GM18520 (cell line): Measurements from ENCODE around the gene CDYL.

ENCODE experiments used
- ATAC-seq: cut with Tn5 transposase; IDR thresholded peaks from one replicate; pipeline ENCODE4 v1.9.1; 2021; ENCODE audit not compliant: unreplicated experiment

CDYL gene

GRCh38 chr6:4879741-4880275 lies 103.6 kb downstream of the CDYL start:
- no peak for ATAC-seq

GRCh38 chr6:4880363-4880762 lies 104.2 kb downstream of the CDYL start:
- no peak for ATAC-seq

GRCh38 chr6:4883298-4883697 lies 107.1 kb downstream of the CDYL start:
- ATAC-seq: no peak

- ATAC-seq: no peak
These were observed 108.6 kb downstream of the CDYL start for GRCh38 chr6:4884646-4885340.

- ATAC-seq: no peak
These were observed 109.2 kb downstream of the CDYL start for GRCh38 chr6:4885341-4885933.

- ATAC-seq: no peak
These were observed 112.6 kb downstream of the CDYL start for GRCh38 chr6:4888841-4889240.

- ATAC-seq: no peak
These were observed 113.5 kb downstream of the CDYL start for GRCh38 chr6:4889701-4890100.

GRCh38 chr6:4890191-4890590 lies 114.0 kb downstream of the CDYL start:
- ATAC-seq: no peak

GRCh38 chr6:4890627-4891026 lies 114.4 kb downstream of the CDYL start:
- ATAC-seq: no peak

GRCh38 chr6:4891141-4891540 lies 114.9 kb downstream of the CDYL start:
- no peak for ATAC-seq

- no peak for ATAC-seq
These were observed 116.7 kb downstream of the CDYL start for GRCh38 chr6:4892785-4893485.

GRCh38 chr6:4894049-4894448 lies 117.8 kb downstream of the CDYL start:
- no peak for ATAC-seq

- ATAC-seq: no peak
These were observed 119.8 kb downstream of the CDYL start for GRCh38 chr6:4895971-4896370.

GRCh38 chr6:4896401-4896800 lies 120.2 kb downstream of the CDYL start:
- no peak for ATAC-seq

- no peak for ATAC-seq
These were observed 123.2 kb downstream of the CDYL start for GRCh38 chr6:4899249-4900034.

- ATAC-seq: no peak
These were observed 125.3 kb downstream of the CDYL start for GRCh38 chr6:4901386-4902061.

- no peak for ATAC-seq
These were observed 126.2 kb downstream of the CDYL start for GRCh38 chr6:4902363-4902762.

GRCh38 chr6:4903121-4903520 lies 126.9 kb downstream of the CDYL start:
- no peak for ATAC-seq

GRCh38 chr6:4903751-4904370 lies 127.7 kb downstream of the CDYL start:
- ATAC-seq: no peak

GRCh38 chr6:4904461-4905025 lies 128.3 kb downstream of the CDYL start:
- no peak for ATAC-seq
